Neural crest cell (in vitro differentiated cells): ENCODE measurements around the gene BPIFB3. TPM values are rescaled to one million over a fixed set of nuclear protein-coding genes. Genes with fewer than 3 reads are reported as not detected.

ENCODE experiments used
- DNase-seq: peaks from one replicate; pipeline ENCODE4 v3.0.0; 2021; ENCODE audit warnings: low read depth, mixed read lengths, low spot score
- H3K27ac Mint-ChIP-seq: one replicate; pipeline ENCODE4 v1.8.0; 2021; ENCODE audit warnings: mild to moderate bottlenecking, mixed read lengths; ENCODE audit not compliant: unreplicated experiment
- H3K27me3 Mint-ChIP-seq: 2 replicates; pipeline ENCODE4 v1.8.0; 2021; ENCODE audit warnings: low read depth, mild to moderate bottlenecking, mixed read lengths
- H3K36me3 Mint-ChIP-seq: 2 replicates; pipeline ENCODE4 v1.8.0; 2021; ENCODE audit warnings: low read depth, mild to moderate bottlenecking, mixed read lengths
- H3K4me1 Mint-ChIP-seq: 2 replicates; pipeline ENCODE4 v1.8.0; 2021; ENCODE audit warnings: mixed read lengths
- H3K4me3 Mint-ChIP-seq: one replicate; pipeline ENCODE4 v1.8.0; 2021; ENCODE audit warnings: mild to moderate bottlenecking, mixed read lengths
- H3K9me3 Mint-ChIP-seq: 2 replicates; pipeline ENCODE4 v1.8.0; 2021; ENCODE audit warnings: mixed read lengths
- CTCF ChIP-seq: fragments of 200-600 bp; sonication (generic); conservative IDR thresholded peaks from 2 replicates; pipeline ENCODE4 v1.5.0; 2021; ENCODE audit warnings: antibody characterized with exemption, mild to moderate bottlenecking
- total RNA-seq: library from RNA; stranded (reverse); gene quantifications from 2 replicates; pipeline ENCODE4 v1.2.1, GENCODE V29; 2021

BPIFB3 gene
- total RNA-seq, 1 donor from 2014 or later = not detected

- Mint-ChIP-seq H3K9me3 (no peaks in the 10 kb centered on the region), H3K4me3 (no peak within 1 kb of the TSS), H3K36me3 (no peaks in the 10 kb centered on the region), H3K27me3 (peaks cover 8% of the 10 kb centered on the region), H3K4me1 (no peaks in the 10 kb centered on the region), H3K27ac (no peak within 1 kb of the TSS)
- no peak for DNase-seq
- TF ChIP-seq CTCF = no peak
These were observed 22.2 kb upstream of the BPIFB3 start, which contains the start of gene BPIFB6 for GRCh38 chr20:33031531-33031930. BPIFB6 (plus strand) TSS chr20:33031648; CDS start chr20:33031648, 0 bp downstream.

GRCh38 chr20:33032555-33032954 lies 21.1 kb upstream of the BPIFB3 start:
- no peak for TF ChIP-seq CTCF
- no peak for DNase-seq
- Mint-ChIP-seq H3K36me3 (no peaks in the 10 kb centered on the region), H3K9me3 (no peaks in the 10 kb centered on the region), H3K27ac (no peak overlapping the region), H3K4me1 (no peaks in the 10 kb centered on the region), H3K27me3 (peaks cover 6% of the 10 kb centered on the region), H3K4me3 (no peak overlapping the region)

GRCh38 chr20:33033381-33033780 lies 20.3 kb upstream of the BPIFB3 start:
- Mint-ChIP-seq H3K4me1 (no peaks in the 10 kb centered on the region), H3K27ac (no peak overlapping the region), H3K9me3 (peaks cover 6% of the 10 kb centered on the region), H3K4me3 (no peak overlapping the region), H3K36me3 (no peaks in the 10 kb centered on the region), H3K27me3 (peaks cover 14% of the 10 kb centered on the region)
- TF ChIP-seq CTCF = no peak
- no peak for DNase-seq

GRCh38 chr20:33034115-33034514 lies 19.6 kb upstream of the BPIFB3 start:
- Mint-ChIP-seq H3K27ac (no peak overlapping the region), H3K27me3 (peaks cover 22% of the 10 kb centered on the region), H3K36me3 (no peaks in the 10 kb centered on the region), H3K9me3 (peaks cover 8% of the 10 kb centered on the region), H3K4me3 (no peak overlapping the region), H3K4me1 (no peaks in the 10 kb centered on the region)
- TF ChIP-seq CTCF = no peak
- DNase-seq = no peak

GRCh38 chr20:33034901-33035492 lies 18.7 kb upstream of the BPIFB3 start:
- Mint-ChIP-seq H3K4me1 (no peaks in the 10 kb centered on the region), H3K4me3 (no peak overlapping the region), H3K27ac (no peak overlapping the region), H3K27me3 (peaks cover 23% of the 10 kb centered on the region), H3K9me3 (peaks cover 8% of the 10 kb centered on the region), H3K36me3 (no peaks in the 10 kb centered on the region)
- TF ChIP-seq CTCF = no peak
- DNase-seq = no peak
